Measurements from ENCODE around the gene ZBTB8A. TPM values are rescaled to one million over a fixed set of nuclear protein-coding genes. Genes with fewer than 3 reads are reported as not detected.

Gene ZBTB8A
- total RNA-seq, 2 donors from 2014 or later: 3.3 to 4.8 TPM

DNA sequence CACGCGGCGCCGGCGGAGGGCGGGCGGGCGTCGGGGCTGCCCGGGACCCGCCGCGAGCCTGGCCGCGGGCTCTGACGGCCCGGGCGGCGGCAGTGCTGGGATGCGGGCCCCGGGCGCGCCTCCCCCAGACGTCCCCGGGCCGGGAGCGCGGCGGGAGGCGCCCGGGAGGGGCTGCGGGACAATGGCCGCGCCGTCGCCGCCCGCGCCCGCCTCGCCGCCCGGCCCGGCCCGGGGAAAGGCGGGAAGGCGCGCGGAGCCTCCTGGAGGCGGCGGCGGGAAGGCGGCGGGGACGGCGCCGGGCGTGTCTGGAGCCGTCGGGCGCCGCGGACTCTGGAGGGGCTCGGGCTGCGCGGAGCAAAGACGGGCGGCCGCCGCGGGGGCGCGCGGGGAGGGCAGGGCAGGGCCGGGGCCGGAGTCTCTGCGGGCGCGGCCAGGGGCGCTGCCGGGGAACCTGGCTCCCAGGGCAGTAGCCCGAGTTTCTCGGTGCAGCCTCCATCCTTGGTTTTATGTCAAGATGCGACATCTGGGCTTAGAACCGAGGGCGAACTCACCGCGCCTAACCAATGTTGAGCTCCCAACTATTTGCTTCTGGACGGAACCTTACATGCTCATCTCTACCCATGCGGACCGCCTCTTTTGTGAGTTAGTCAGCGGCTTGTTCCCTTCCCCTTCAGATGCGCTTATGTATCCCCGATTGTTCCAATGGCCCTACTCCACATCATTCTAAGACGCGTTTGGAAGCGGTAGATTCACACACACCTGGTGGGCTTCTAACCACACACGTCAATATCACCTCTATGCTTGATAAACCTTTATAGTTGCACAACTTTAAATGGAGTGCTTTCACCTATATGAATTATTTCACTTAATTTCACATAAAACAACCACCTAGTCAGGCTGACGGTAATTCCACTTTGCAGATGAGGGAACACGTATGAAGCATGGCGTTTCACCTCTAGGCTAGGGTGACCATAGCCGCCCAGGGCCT is 651 bp downstream of the ZBTB8A start:
- TF ChIP-seq, protein P1, sequence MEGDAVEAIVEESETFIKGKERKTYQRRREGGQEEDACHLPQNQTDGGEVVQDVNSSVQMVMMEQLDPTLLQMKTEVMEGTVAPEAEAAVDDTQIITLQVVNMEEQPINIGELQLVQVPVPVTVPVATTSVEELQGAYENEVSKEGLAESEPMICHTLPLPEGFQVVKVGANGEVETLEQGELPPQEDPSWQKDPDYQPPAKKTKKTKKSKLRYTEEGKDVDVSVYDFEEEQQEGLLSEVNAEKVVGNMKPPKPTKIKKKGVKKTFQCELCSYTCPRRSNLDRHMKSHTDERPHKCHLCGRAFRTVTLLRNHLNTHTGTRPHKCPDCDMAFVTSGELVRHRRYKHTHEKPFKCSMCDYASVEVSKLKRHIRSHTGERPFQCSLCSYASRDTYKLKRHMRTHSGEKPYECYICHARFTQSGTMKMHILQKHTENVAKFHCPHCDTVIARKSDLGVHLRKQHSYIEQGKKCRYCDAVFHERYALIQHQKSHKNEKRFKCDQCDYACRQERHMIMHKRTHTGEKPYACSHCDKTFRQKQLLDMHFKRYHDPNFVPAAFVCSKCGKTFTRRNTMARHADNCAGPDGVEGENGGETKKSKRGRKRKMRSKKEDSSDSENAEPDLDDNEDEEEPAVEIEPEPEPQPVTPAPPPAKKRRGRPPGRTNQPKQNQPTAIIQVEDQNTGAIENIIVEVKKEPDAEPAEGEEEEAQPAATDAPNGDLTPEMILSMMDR (IDR thresholded peaks at IDR 0.05): no peak
- no peak for DNase-seq (ENCODE audit: low spot score)

DNA sequence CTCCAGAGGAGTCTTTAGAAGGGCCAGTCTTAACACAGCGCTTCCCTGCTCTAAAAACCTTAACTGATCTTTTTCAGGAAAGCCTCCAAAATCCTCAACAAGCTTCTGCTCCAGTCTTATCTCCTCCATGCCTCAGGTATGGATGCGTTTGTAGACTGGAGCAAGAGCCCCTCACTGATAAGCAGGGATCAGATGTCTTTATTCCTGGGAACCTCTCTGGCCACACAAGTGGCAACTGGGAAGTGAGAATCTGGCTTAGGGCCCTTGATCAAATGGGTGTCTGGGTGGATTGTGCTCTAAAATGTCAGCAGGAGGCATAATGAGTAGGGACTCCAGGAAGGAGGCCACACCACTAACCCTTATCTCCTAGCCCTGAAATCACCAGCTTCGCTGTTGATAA is 1.4 kb downstream of the ZBTB8A start:
- Histone ChIP-seq H3K36me3 (no peaks in the 10 kb centered on the region), H3K27ac (no peak overlapping the region), H3K4me3 (peak overlapping the region in 1 of 2 donors; percentile 57), H3K27me3 (no peaks in the 10 kb centered on the region), H3K4me1 (peaks cover 0 to 10% of the 10 kb centered on the region in 2 donors), H3K9me3 (no peaks in the 10 kb centered on the region)
- TF ChIP-seq, protein P1 (IDR thresholded peaks at IDR 0.05): no peak
- no peak for DNase-seq (ENCODE audit: low spot score)

More for the DNA sequence above, 651 bp downstream of the ZBTB8A start:
- Histone ChIP-seq H3K4me1 (peaks cover 0 to 10% of the 10 kb centered on the region in 2 donors), H3K36me3 (no peaks in the 10 kb centered on the region), H3K27me3 (no peaks in the 10 kb centered on the region), H3K9me3 (no peaks in the 10 kb centered on the region), H3K27ac (peak overlapping the region; percentile 56 to 67), H3K4me3 (peak overlapping the region; percentile 56 to 57)

DNA sequence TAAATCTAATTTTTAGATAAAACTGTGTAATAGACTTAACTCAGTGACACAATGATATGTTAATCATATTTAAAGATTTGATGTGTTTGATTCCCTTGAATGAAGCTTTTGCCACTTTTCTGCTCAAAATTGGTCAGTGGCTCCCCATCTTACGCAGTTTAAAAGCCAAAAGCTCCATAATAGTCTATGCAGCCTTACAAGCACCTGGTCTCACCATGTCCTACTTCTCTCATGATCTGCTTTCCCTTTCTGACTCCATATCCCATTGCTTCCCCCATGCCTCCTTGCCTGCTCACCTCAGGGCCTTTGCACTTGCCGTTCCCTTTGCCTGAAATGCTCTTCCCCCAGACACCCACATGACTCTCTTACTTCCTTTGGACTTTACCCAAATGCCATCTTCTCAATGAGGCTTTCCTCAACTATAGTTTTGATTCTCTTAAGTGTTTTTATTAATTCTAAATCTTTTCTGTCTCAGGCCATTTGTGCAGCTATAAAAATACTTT is 1.9 kb downstream of the ZBTB8A start:
- no peaks in the 10 kb centered on the region for H3K36me3 ChIP-seq
- TF ChIP-seq, protein P1 (IDR thresholded peaks at IDR 0.05): no peak
- no peaks in the 10 kb centered on the region for H3K9me3 ChIP-seq
- no peak for DNase-seq (ENCODE audit: low spot score)
- no peak overlapping the region for H3K27ac ChIP-seq
- H3K27me3 ChIP-seq: no peaks in the 10 kb centered on the region
- H3K4me1 ChIP-seq: peaks cover 0 to 10% of the 10 kb centered on the region in 2 donors
- H3K4me3 ChIP-seq: no peak overlapping the region

DNA sequence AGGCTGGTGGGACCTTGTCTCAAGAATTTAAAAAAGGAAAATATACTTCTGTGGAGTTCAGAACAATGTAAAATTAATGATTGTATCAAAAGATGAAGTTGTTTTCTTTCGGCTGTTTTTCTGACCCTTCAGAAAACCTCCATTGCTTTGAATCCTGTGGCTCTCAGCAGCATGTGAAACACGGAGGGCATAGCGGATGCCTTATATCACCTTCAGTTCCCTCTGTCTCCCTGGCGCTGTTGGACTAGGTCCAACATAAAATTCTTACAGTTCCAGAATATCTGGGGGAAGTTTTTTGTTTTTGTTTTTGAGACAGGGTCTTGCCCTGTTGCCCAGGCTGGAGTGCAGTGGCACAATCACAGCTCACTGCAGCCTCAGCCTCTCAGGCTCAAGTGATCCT is 7.4 kb downstream of the ZBTB8A start:
- DNase-seq (ENCODE audit: low spot score): no peak
- no peaks in the 10 kb centered on the region for H3K36me3 ChIP-seq
- no peak overlapping the region for H3K27ac ChIP-seq
- no peak overlapping the region for H3K4me3 ChIP-seq
- H3K4me1 ChIP-seq: no peaks in the 10 kb centered on the region
- H3K9me3 ChIP-seq: no peaks in the 10 kb centered on the region
- TF ChIP-seq, protein P1 (IDR thresholded peaks at IDR 0.05): no peak
- H3K27me3 ChIP-seq: no peaks in the 10 kb centered on the region

DNA sequence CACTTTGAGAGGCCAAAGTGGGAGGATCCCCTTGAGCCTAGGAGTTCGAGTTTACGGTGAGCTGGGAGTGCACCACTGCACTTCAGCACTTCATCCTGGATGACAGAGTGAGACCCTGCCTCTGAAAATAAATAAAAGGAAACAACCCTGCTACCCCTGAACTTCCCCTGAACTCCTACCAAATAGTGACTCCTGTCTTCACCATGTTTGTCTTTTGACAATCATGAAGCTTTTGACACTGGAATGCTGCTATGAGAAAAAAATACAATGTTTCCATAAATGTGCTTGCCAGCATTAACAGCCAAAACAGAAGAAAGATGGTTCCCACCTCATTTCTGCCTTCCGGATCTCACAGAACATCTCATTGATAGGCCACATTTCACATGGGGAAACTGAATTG is 10.4 kb downstream of the ZBTB8A start:
- H3K4me1 ChIP-seq: no peaks in the 10 kb centered on the region
- no peak for DNase-seq (ENCODE audit: low spot score)
- TF ChIP-seq, protein P1 (IDR thresholded peaks at IDR 0.05): no peak
- H3K27ac ChIP-seq: no peak overlapping the region
- no peaks in the 10 kb centered on the region for H3K9me3 ChIP-seq
- H3K4me3 ChIP-seq: no peak overlapping the region
- H3K27me3 ChIP-seq: no peaks in the 10 kb centered on the region
- H3K36me3 ChIP-seq: peaks cover 7% of the 10 kb centered on the region

Data from right atrium auricular region (tissue), 2 donors.